HCT116 (cell line): Measurements from ENCODE around the gene STON2. TPM values are rescaled to one million over a fixed set of nuclear protein-coding genes. Genes with fewer than 3 reads are reported as not detected.

Source experiments
- ATAC-seq: fragments of 200-7000 bp; cut with Tn5 transposase; 2 replicates; pipeline ENCODE4 v1.9.1; 2020; ENCODE audit warnings: mild to moderate bottlenecking, moderate library complexity
- BruUV-seq: library from RNA; stranded (reverse); fragments of 400-500 nt; replicated peaks from 2 replicates; lab custom pipeline; 2021; lab: Mats Ljungman, UMichigan
- CTCF ChIA-PET: fragments of 300-600 bp; sonication (Branson Sonifier 250); formaldehyde crosslinking; loops from one replicate; lab custom pipeline; 2021; ENCODE audit warnings: antibody characterized with exemption; lab: Charles Lee
- POLR2A ChIA-PET: fragments of 300-600, 350-600 bp; sonication (Branson Sonifier 250); formaldehyde crosslinking; loops from one replicate; lab custom pipeline; 2021; ENCODE audit warnings: antibody characterized with exemption; lab: Charles Lee
- RAD21 ChIA-PET, 2 experiments: fragments of 300-600 bp; sonication (Branson Sonifier 250); formaldehyde crosslinking; loops; one replicate each; lab custom pipeline; 2023; ENCODE audit warnings: low total read pairs in 2 of 2; ENCODE audit not compliant: uncharacterized antibody in 2 of 2, unreplicated experiment in 2 of 2, low non-redundant PET in 1 of 2; lab: Charles Lee
- DNase-seq: peaks from one replicate; pipeline ENCODE4 v3.0.0-alpha.2; 2010; ENCODE audit warnings: low read depth, low spot score
- H2AFZ ChIP-seq: fragments of 200-600 bp; shearing (Covaris generic), sonication (generic); 2 replicates; pipeline ENCODE4 v1.6.1; 2017; ENCODE audit warnings: low read depth, mixed run types, mixed read lengths, antibody characterized with exemption, low read length; ENCODE audit not compliant: poor library complexity, severe bottlenecking
- H3K27ac ChIP-seq: 2 replicates; pipeline ENCODE4 v1.5.1; 2012; ENCODE audit warnings: low read depth, low read length
- H3K27me3 ChIP-seq: fragments of 200-600 bp; sonication (generic); 2 replicates; pipeline ENCODE4 v1.6.1; 2016; ENCODE audit warnings: mixed run types, low read length, mixed read lengths; ENCODE audit not compliant: insufficient read depth
- H3K36me3 ChIP-seq, 2 experiments: fragments of 200-500 bp in 1 of 2; fragments of 200-600 bp in 1 of 2; sonication (Bioruptor generic) in 1 of 2; sonication (generic) in 1 of 2; 2 replicates each; pipeline versions ENCODE4 v1.5.1 to v1.6.1; 2014 to 2016; ENCODE audit warnings: low read length in 2 of 2, inconsistent platforms in 1 of 2, mixed read lengths in 1 of 2, mixed run types in 1 of 2; ENCODE audit not compliant: insufficient read depth in 2 of 2, control insufficient read depth in 1 of 2
- H3K4me1 ChIP-seq, 2 experiments: fragments of 200-600 bp in 1 of 2; sonication (generic) in 1 of 2; 2 replicates each; pipeline versions ENCODE4 v1.5.1 to v1.6.1; 2012 to 2017; ENCODE audit warnings: low read length in 2 of 2, inconsistent platforms in 1 of 2, mild to moderate bottlenecking in 1 of 2, mixed read lengths in 1 of 2, mixed run types in 1 of 2, moderate library complexity in 1 of 2; ENCODE audit not compliant: insufficient read depth in 2 of 2, control insufficient read depth in 1 of 2
- H3K4me2 ChIP-seq: fragments of 200-600 bp; sonication (generic); 2 replicates; pipeline ENCODE4 v1.6.1; 2017; ENCODE audit warnings: mixed run types, low read length, mixed read lengths
- H3K4me3 ChIP-seq, 2 experiments: fragments of 200-600 bp in 1 of 2; sonication (generic) in 1 of 2; replicated peaks in 1 of 2; 2 replicates each; pipeline ENCODE4 v1.5.1; 2011 to 2016; ENCODE audit warnings: low read length in 2 of 2, control low read depth in 1 of 2, low read depth in 1 of 2, mild to moderate bottlenecking in 1 of 2, mixed read lengths in 1 of 2, mixed run types in 1 of 2
- H3K79me2 ChIP-seq: fragments of 200-600 bp; sonication (generic); 2 replicates; pipeline ENCODE4 v1.6.1; 2017; ENCODE audit warnings: mild to moderate bottlenecking, mixed run types, low read length, moderate library complexity, mixed read lengths; ENCODE audit not compliant: insufficient read depth
- H3K9ac ChIP-seq: fragments of 200-600 bp; sonication (generic); 2 replicates; pipeline ENCODE4 v1.6.1; 2016; ENCODE audit warnings: low read length, mixed read lengths
- H3K9me2 ChIP-seq: fragments of 200-600 bp; sonication (generic), shearing (Covaris generic); 2 replicates; pipeline ENCODE4 v1.6.1; 2017; ENCODE audit warnings: mixed run types, mild to moderate bottlenecking, moderate library complexity; ENCODE audit not compliant: insufficient read depth
- H3K9me3 ChIP-seq, 2 experiments: fragments of 200-500 bp in 1 of 2; fragments of 200-600 bp in 1 of 2; sonication (Bioruptor generic) in 1 of 2; sonication (generic) in 1 of 2; 2 replicates each; pipeline ENCODE4 v1.6.1; 2014 to 2017; ENCODE audit warnings: low read length in 2 of 2, mixed read lengths in 2 of 2, inconsistent platforms in 1 of 2, low read depth in 1 of 2, mild to moderate bottlenecking in 1 of 2, mixed run types in 1 of 2, moderate library complexity in 1 of 2; ENCODE audit not compliant: control insufficient read depth in 1 of 2, insufficient read depth in 1 of 2
- H4K20me1 ChIP-seq: fragments of 200-600 bp; sonication (generic), shearing (Covaris generic); 2 replicates; pipeline ENCODE4 v1.6.1; 2017; ENCODE audit warnings: mixed run types, mild to moderate bottlenecking, moderate library complexity; ENCODE audit not compliant: insufficient read depth
- CBX3 ChIP-seq: IDR thresholded peaks from 2 replicates; pipeline ENCODE4 v1.6.1; 2012; ENCODE audit warnings: low read depth
- CEBPB ChIP-seq: IDR thresholded peaks from 2 replicates; pipeline ENCODE4 v1.6.1; 2012; ENCODE audit warnings: low read depth
- EGR1 ChIP-seq: IDR thresholded peaks from 2 replicates; pipeline ENCODE4 v1.6.1; 2012; ENCODE audit warnings: low read depth
- ELF1 ChIP-seq: IDR thresholded peaks from 2 replicates; pipeline ENCODE4 v1.6.1; 2012; ENCODE audit warnings: low read depth, borderline replicate concordance
- EZH2phosphoT487 ChIP-seq: fragments of 200-600 bp; IDR thresholded peaks from 2 replicates; pipeline ENCODE4 v1.6.1; 2018; ENCODE audit warnings: antibody characterized with exemption, borderline replicate concordance
- FOSL1 ChIP-seq: IDR thresholded peaks from 2 replicates; pipeline ENCODE4 v1.6.1; 2012; ENCODE audit warnings: low read depth
- POLR2A ChIP-seq: IDR thresholded peaks from 2 replicates; pipeline ENCODE4 v1.7.0; 2011; ENCODE audit warnings: borderline replicate concordance; ENCODE audit not compliant: insufficient read depth, insufficient read length; ENCODE audit errors: extremely low read depth
- POLR2AphosphoS5 ChIP-seq: IDR thresholded peaks from 2 replicates; pipeline ENCODE4 v1.6.1; 2011; ENCODE audit warnings: mild to moderate bottlenecking, low read depth, low read length, moderate library complexity
- RAD21 ChIP-seq: IDR thresholded peaks from 2 replicates; pipeline ENCODE4 v1.6.1; 2012; ENCODE audit warnings: low read depth, mild to moderate bottlenecking
- SP1 ChIP-seq: IDR thresholded peaks from 2 replicates; pipeline ENCODE4 v1.6.1; 2012; ENCODE audit warnings: low read depth
- SRF ChIP-seq: IDR thresholded peaks from 2 replicates; pipeline ENCODE4 v1.6.1; 2012; ENCODE audit warnings: low read depth
- ZNF274 ChIP-seq: fragments of 200-500 bp; sonication (Bioruptor generic); IDR thresholded peaks from 2 replicates; pipeline ENCODE4 v1.6.1; 2014; ENCODE audit warnings: mild to moderate bottlenecking, low read depth, low read length, inconsistent platforms
- intact Hi-C: fragments of 100-400 bp; cut with micrococcal nuclease; formaldehyde crosslinking; loops from 2 replicates; pipeline ENCODE4 v1.10.0; 2022
- total RNA-seq: library from RNA; stranded (reverse); gene quantifications from one replicate; pipeline ENCODE4 v1.2.1, GENCODE V29; 2021; ENCODE audit not compliant: unreplicated experiment
- TF ChIP-seq, protein P1 (sequence below), 3 experiments: fragments of 200-600 bp in 1 of 3; sonication (generic) in 1 of 3; IDR thresholded peaks in 2 of 3; conservative IDR thresholded peaks in 1 of 3; 2 replicates each; pipeline ENCODE4 v1.5.1; 2012 to 2017; ENCODE audit warnings: low read depth in 2 of 3, low read length in 2 of 3, antibody characterized with exemption in 1 of 3, borderline replicate concordance in 1 of 3, control low read depth in 1 of 3, mild to moderate bottlenecking in 1 of 3, mixed read lengths in 1 of 3, mixed run types in 1 of 3, moderate library complexity in 1 of 3; ENCODE audit not compliant: insufficient read depth in 1 of 3
- TF ChIP-seq, protein P2 (sequence below): IDR thresholded peaks from 2 replicates; pipeline ENCODE4 v1.6.1; 2012
- TF ChIP-seq, protein P3 (sequence below): IDR thresholded peaks from 2 replicates; pipeline ENCODE4 v1.6.1; 2012; ENCODE audit warnings: low read depth
- TF ChIP-seq, protein P4 (sequence below): IDR thresholded peaks from 2 replicates; pipeline ENCODE4 v1.6.1; 2012

The STON2 gene
- total RNA-seq, 1 experiment from 2014 or later: 4.1 TPM

DNA sequence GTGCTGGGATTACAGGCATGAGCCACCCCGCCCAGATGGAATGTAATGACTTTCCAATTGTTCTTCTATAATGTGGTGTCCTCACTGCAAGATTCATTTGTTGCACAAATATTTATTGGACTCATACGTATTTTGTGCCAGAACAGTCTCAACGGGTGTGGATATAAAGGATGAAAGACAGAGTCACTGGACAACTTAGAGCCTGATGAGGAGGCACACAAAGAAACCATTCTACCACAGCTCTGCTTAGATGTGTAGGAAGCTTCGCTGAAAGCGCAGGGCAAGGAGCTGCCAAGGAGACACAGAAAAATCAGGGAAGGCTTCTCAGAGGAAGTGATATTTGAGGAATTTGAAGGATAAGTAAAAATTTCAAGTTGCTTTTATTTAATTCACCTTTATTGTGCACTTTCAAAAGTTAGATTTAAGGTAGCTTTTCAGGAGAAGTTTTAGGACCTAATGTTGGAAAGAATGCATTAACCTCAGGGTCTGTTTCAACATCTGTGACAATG is 41.6 kb upstream of the STON2 start:
- H3K27me3 ChIP-seq: peaks cover 42% of the 10 kb centered on the region; the same call in 1 of the 2 replicates
- TF ChIP-seq SP1 (no peak), ZNF274 (no peak), ELF1 (no peak)
- no peak overlapping the region for H3K4me2 ChIP-seq
- ChIA-PET RAD21 (no interaction called here), CTCF (no interaction called here), POLR2A (no interaction called here)
- H3K27ac ChIP-seq: no peak overlapping the region
- BruUV-seq: no TSS peak
- DNase-seq: no peak
- no peak overlapping the region for H2AFZ ChIP-seq
- H3K9me3 ChIP-seq: no peaks in the 10 kb centered on the region
- no peak overlapping the region for H3K9ac ChIP-seq
- no peaks in the 10 kb centered on the region for H4K20me1 ChIP-seq
- H3K79me2 ChIP-seq: no peaks in the 10 kb centered on the region
- no peaks in the 10 kb centered on the region for H3K36me3 ChIP-seq
- peaks cover 3 to 4% of the 10 kb centered on the region in 2 experiments; a peak in 3 of 4 replicates for H3K4me1 ChIP-seq
- intact Hi-C loops: no loop called here
- H3K4me3 ChIP-seq: no peak overlapping the region
- no peaks in the 10 kb centered on the region for H3K9me2 ChIP-seq
- ATAC-seq: no peak

DNA sequence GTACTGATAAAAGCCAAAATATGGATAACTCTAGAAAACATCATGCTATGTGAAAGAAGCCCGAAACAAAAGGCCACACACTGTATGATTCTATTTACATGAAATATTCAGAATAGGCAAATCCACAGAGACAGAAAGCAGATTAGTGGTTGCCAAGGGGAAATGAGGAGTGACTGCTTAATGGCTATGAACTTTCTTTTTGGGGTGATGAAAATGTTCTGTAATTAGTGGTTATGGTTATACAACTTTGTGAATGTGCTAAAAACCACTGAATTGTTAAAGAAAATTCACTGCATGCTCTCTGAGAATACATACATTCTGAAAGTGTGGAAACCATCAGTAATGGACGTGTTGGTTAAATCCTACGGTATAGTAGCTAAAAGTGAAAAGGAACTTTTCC is 39.9 kb upstream of the STON2 start:
- H3K79me2 ChIP-seq: no peaks in the 10 kb centered on the region
- ChIA-PET RAD21 (no interaction called here), CTCF (no interaction called here), POLR2A (no interaction called here)
- H3K9ac ChIP-seq: no peak overlapping the region
- H4K20me1 ChIP-seq: no peaks in the 10 kb centered on the region
- no peak overlapping the region for H3K4me3 ChIP-seq
- DNase-seq: no peak
- H3K27ac ChIP-seq: no peak overlapping the region
- H3K4me1 ChIP-seq: peaks cover 9 to 16% of the 10 kb centered on the region in 2 experiments; a peak in 3 of 4 replicates
- no peak for ATAC-seq
- peaks cover 51% of the 10 kb centered on the region for H3K27me3 ChIP-seq
- no peaks in the 10 kb centered on the region for H3K36me3 ChIP-seq
- no peak overlapping the region for H2AFZ ChIP-seq
- no peaks in the 10 kb centered on the region for H3K9me2 ChIP-seq
- H3K4me2 ChIP-seq: no peak overlapping the region
- intact Hi-C loops: no loop called here
- BruUV-seq: no TSS peak
- H3K9me3 ChIP-seq: no peaks in the 10 kb centered on the region
- no peak for TF ChIP-seq POLR2AphosphoS5
- no peak for TF ChIP-seq ZNF274
- TF ChIP-seq SP1: no peak
- TF ChIP-seq POLR2A: no peak
- TF ChIP-seq, protein P1, sequence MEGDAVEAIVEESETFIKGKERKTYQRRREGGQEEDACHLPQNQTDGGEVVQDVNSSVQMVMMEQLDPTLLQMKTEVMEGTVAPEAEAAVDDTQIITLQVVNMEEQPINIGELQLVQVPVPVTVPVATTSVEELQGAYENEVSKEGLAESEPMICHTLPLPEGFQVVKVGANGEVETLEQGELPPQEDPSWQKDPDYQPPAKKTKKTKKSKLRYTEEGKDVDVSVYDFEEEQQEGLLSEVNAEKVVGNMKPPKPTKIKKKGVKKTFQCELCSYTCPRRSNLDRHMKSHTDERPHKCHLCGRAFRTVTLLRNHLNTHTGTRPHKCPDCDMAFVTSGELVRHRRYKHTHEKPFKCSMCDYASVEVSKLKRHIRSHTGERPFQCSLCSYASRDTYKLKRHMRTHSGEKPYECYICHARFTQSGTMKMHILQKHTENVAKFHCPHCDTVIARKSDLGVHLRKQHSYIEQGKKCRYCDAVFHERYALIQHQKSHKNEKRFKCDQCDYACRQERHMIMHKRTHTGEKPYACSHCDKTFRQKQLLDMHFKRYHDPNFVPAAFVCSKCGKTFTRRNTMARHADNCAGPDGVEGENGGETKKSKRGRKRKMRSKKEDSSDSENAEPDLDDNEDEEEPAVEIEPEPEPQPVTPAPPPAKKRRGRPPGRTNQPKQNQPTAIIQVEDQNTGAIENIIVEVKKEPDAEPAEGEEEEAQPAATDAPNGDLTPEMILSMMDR (IDR thresholded peaks at IDR 0.05 in 2 of 3, conservative IDR thresholded peaks at IDR 0.05 in 1 of 3; ENCODE audit: borderline replicate concordance in 1 of 3, insufficient read depth in 1 of 3, low read depth in 2 of 3, low read length in 2 of 3): no peak
- TF ChIP-seq, protein P2, sequence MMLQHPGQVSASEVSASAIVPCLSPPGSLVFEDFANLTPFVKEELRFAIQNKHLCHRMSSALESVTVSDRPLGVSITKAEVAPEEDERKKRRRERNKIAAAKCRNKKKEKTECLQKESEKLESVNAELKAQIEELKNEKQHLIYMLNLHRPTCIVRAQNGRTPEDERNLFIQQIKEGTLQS: no peak
- no peak for TF ChIP-seq RAD21
- TF ChIP-seq, protein P3, sequence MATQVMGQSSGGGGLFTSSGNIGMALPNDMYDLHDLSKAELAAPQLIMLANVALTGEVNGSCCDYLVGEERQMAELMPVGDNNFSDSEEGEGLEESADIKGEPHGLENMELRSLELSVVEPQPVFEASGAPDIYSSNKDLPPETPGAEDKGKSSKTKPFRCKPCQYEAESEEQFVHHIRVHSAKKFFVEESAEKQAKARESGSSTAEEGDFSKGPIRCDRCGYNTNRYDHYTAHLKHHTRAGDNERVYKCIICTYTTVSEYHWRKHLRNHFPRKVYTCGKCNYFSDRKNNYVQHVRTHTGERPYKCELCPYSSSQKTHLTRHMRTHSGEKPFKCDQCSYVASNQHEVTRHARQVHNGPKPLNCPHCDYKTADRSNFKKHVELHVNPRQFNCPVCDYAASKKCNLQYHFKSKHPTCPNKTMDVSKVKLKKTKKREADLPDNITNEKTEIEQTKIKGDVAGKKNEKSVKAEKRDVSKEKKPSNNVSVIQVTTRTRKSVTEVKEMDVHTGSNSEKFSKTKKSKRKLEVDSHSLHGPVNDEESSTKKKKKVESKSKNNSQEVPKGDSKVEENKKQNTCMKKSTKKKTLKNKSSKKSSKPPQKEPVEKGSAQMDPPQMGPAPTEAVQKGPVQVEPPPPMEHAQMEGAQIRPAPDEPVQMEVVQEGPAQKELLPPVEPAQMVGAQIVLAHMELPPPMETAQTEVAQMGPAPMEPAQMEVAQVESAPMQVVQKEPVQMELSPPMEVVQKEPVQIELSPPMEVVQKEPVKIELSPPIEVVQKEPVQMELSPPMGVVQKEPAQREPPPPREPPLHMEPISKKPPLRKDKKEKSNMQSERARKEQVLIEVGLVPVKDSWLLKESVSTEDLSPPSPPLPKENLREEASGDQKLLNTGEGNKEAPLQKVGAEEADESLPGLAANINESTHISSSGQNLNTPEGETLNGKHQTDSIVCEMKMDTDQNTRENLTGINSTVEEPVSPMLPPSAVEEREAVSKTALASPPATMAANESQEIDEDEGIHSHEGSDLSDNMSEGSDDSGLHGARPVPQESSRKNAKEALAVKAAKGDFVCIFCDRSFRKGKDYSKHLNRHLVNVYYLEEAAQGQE: no peak
- TF ChIP-seq, protein P4, sequence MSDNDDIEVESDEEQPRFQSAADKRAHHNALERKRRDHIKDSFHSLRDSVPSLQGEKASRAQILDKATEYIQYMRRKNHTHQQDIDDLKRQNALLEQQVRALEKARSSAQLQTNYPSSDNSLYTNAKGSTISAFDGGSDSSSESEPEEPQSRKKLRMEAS: no peak
- TF ChIP-seq EGR1: no peak
- no peak for TF ChIP-seq CEBPB
- TF ChIP-seq SRF: no peak
- TF ChIP-seq EZH2phosphoT487: no peak
- TF ChIP-seq CBX3: no peak
- TF ChIP-seq ELF1: no peak
- no peak for TF ChIP-seq FOSL1
